ENCODE data around the gene RAB8B. TPM values are rescaled to one million over a fixed set of nuclear protein-coding genes. Genes with fewer than 3 reads are reported as not detected.

Gene RAB8B
- total and polyA plus RNA-seq, 9 of the 15 experiments (the other 6 are each of a cell fraction or from before 2014, with no cell fraction given) = 7.8 to 32.1 (median 24.2) TPM

GRCh38 chr15:63226966-63227401, 37.6 kb downstream of the RAB8B start (continued):
- TF ChIP-seq ZBTB9 (CRISPR knock-in tag; IDR thresholded peaks at IDR 0.05) = peak; percentile 98
- no peak for TF ChIP-seq ZNF224 (CRISPR knock-in tag; IDR thresholded peaks at IDR 0.05)
- TF ChIP-seq ZNF3 (CRISPR knock-in tag; IDR thresholded peaks at IDR 0.05) = 0 out of 2 replicates have a peak, but pooled peaks have one; percentile 25
- no peak for TF ChIP-seq CBX2 (IDR thresholded peaks at IDR 0.05; ENCODE audit: insufficient read depth, low read length, poor library complexity, severe bottlenecking)
- no peak for TF ChIP-seq SMARCC2 (IDR thresholded peaks at IDR 0.05; ENCODE audit: low read depth)
- no peak for TF ChIP-seq FOXA3 (CRISPR knock-in tag; conservative IDR thresholded peaks at IDR 0.05 in 1 of 2, IDR thresholded peaks at IDR 0.05 in 1 of 2)
- peak; percentile 88 for TF ChIP-seq ZNF23 (CRISPR knock-in tag; IDR thresholded peaks at IDR 0.05)
- TF ChIP-seq ARID3B (CRISPR knock-in tag; IDR thresholded peaks at IDR 0.05; ENCODE audit: borderline replicate concordance) = peak; percentile 91; the same call in 1 of the 2 replicates
- TF ChIP-seq CTBP1 (IDR thresholded peaks at IDR 0.05; ENCODE audit: borderline replicate concordance) = no peak
- TF ChIP-seq IFI16 (CRISPR knock-in tag; IDR thresholded peaks at IDR 0.05) = peak; percentile 88
- no peak for TF ChIP-seq CHD2 (IDR thresholded peaks at IDR 0.05; ENCODE audit: low read depth, low read length)
- peak in 1 of 3 experiments; percentile 91; a peak in 2 of 6 replicates for TF ChIP-seq ZBTB11 (CRISPR knock-in tag; IDR thresholded peaks at IDR 0.05)
- TF ChIP-seq GTF3C2 (IDR thresholded peaks at IDR 0.05; ENCODE audit: borderline replicate concordance, extremely low read depth, insufficient read length) = no peak
- no peak for TF ChIP-seq RFX1 (IDR thresholded peaks at IDR 0.05)
- no peak for TF ChIP-seq ZBTB33 (CRISPR knock-in tag; IDR thresholded peaks at IDR 0.05)
- TF ChIP-seq NUFIP1 (IDR thresholded peaks at IDR 0.05; ENCODE audit: partially characterized antibody) = peak; percentile 93
